H1 (cell line): ENCODE results near the gene ABHD16B. TPM values are rescaled to one million over a fixed set of nuclear protein-coding genes. Genes with fewer than 3 reads are reported as not detected.

Experiments used
- ASH2L ChIP-seq: fragments of 200-600, 300-600 bp; sonication (generic); IDR thresholded peaks from one replicate; pipeline ENCODE4 v1.7.1; 2017; ENCODE audit warnings: low read length
- JUND ChIP-seq: IDR thresholded peaks from 2 replicates; pipeline ENCODE4 v1.6.1; 2011; ENCODE audit warnings: mild to moderate bottlenecking, improper control_type of control experiment, low read length
- RNF2 ChIP-seq: fragments of 200-900, 300-1000 bp; sonication (generic); IDR thresholded peaks from 2 replicates; pipeline ENCODE4 v1.7.1; 2016; ENCODE audit warnings: borderline replicate concordance, low read depth, mild to moderate bottlenecking, antibody characterized with exemption, low read length; ENCODE audit not compliant: poor library complexity, severe bottlenecking; ENCODE audit errors: missing control alignments
- polyA plus RNA-seq, 7 experiments: library from polyadenylated mRNA; depleted of rRNA in 3 of 7; stranded (reverse) in 5 of 7; unstranded in 2 of 7; fragments of >200 nt in 5 of 7; fragments of 200-250 nt in 2 of 7; gene quantifications; 1 replicate in 5 of 7; 2 replicates in 1 of 7; 4 replicates in 1 of 7; pipeline versions ENCODE4 v1.2.1 to v1.2.3, GENCODE V29; 2011 to 2013; ENCODE audit warnings: missing spikeins in 2 of 7, mixed read lengths in 2 of 7
- total RNA-seq: library from RNA; stranded (reverse); fragmentation: NEBNext Ultra II Directional; extraction: Animal tissue kit (Norgen Biotek cat#: 25700); gene quantifications from 2 replicates; pipeline ENCODE4 v1.2.1, GENCODE V29; 2021
- TF ChIP-seq, protein P1 (sequence below): fragments of 300-600 bp; sonication (generic); IDR thresholded peaks from 2 replicates; pipeline ENCODE4 v1.7.1; 2012; ENCODE audit warnings: low read length, moderate library complexity, mild to moderate bottlenecking, inconsistent platforms; ENCODE audit not compliant: insufficient replicate concordance
- TF ChIP-seq, protein P2 (sequence below): IDR thresholded peaks from 2 replicates; pipeline ENCODE4 v1.6.1; 2012; ENCODE audit warnings: inconsistent platforms

The ABHD16B gene
- total and polyA plus RNA-seq, 2 of the 8 experiments (the other 6 are each of a cell fraction or from before 2014, with no cell fraction given) = not detected

DNA sequence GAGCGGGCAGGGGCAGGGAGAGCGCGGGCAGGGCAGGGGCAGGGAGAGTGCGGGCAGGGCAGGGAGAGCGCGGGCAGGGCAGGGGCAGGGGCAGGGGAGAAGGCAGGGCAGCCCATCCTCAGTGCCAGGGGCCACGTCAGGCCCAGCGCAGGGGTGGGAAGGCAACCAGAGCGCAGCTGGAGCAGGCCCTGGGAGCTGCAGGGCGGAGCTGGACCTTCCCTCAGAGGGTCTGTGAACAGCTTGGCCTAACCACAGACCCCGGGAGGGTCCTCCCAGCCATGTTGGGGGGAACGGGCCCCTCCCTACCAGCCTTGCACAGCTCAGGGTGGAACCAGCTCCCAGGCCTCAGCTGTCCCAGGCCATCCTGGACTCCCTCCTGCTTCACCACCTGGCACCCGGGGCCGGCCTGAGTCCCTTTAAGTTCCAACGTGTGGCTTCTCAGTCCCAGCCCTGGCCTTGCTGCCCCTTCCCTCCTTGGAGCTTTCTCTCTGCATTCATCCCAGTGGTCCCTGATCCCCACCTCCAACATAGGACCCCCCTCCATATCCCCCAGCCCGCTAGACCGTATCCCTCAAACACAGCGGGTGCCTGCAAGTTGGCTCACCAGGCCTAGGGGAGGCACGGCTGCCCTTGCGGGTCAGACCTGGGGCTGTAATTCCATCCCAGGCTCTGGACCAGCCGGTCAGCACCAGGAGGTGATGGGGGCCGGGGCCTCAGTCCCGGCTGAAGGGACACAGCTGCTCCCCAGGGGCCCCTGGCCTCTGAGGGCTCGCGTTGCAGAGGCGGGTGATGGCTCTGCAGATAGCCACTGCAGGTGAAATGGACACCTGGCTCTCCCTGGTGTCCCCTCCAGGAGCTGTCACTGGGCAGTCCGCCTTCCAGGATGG is 24.6 kb upstream of the ABHD16B start (continued):
- TF ChIP-seq, protein P1, sequence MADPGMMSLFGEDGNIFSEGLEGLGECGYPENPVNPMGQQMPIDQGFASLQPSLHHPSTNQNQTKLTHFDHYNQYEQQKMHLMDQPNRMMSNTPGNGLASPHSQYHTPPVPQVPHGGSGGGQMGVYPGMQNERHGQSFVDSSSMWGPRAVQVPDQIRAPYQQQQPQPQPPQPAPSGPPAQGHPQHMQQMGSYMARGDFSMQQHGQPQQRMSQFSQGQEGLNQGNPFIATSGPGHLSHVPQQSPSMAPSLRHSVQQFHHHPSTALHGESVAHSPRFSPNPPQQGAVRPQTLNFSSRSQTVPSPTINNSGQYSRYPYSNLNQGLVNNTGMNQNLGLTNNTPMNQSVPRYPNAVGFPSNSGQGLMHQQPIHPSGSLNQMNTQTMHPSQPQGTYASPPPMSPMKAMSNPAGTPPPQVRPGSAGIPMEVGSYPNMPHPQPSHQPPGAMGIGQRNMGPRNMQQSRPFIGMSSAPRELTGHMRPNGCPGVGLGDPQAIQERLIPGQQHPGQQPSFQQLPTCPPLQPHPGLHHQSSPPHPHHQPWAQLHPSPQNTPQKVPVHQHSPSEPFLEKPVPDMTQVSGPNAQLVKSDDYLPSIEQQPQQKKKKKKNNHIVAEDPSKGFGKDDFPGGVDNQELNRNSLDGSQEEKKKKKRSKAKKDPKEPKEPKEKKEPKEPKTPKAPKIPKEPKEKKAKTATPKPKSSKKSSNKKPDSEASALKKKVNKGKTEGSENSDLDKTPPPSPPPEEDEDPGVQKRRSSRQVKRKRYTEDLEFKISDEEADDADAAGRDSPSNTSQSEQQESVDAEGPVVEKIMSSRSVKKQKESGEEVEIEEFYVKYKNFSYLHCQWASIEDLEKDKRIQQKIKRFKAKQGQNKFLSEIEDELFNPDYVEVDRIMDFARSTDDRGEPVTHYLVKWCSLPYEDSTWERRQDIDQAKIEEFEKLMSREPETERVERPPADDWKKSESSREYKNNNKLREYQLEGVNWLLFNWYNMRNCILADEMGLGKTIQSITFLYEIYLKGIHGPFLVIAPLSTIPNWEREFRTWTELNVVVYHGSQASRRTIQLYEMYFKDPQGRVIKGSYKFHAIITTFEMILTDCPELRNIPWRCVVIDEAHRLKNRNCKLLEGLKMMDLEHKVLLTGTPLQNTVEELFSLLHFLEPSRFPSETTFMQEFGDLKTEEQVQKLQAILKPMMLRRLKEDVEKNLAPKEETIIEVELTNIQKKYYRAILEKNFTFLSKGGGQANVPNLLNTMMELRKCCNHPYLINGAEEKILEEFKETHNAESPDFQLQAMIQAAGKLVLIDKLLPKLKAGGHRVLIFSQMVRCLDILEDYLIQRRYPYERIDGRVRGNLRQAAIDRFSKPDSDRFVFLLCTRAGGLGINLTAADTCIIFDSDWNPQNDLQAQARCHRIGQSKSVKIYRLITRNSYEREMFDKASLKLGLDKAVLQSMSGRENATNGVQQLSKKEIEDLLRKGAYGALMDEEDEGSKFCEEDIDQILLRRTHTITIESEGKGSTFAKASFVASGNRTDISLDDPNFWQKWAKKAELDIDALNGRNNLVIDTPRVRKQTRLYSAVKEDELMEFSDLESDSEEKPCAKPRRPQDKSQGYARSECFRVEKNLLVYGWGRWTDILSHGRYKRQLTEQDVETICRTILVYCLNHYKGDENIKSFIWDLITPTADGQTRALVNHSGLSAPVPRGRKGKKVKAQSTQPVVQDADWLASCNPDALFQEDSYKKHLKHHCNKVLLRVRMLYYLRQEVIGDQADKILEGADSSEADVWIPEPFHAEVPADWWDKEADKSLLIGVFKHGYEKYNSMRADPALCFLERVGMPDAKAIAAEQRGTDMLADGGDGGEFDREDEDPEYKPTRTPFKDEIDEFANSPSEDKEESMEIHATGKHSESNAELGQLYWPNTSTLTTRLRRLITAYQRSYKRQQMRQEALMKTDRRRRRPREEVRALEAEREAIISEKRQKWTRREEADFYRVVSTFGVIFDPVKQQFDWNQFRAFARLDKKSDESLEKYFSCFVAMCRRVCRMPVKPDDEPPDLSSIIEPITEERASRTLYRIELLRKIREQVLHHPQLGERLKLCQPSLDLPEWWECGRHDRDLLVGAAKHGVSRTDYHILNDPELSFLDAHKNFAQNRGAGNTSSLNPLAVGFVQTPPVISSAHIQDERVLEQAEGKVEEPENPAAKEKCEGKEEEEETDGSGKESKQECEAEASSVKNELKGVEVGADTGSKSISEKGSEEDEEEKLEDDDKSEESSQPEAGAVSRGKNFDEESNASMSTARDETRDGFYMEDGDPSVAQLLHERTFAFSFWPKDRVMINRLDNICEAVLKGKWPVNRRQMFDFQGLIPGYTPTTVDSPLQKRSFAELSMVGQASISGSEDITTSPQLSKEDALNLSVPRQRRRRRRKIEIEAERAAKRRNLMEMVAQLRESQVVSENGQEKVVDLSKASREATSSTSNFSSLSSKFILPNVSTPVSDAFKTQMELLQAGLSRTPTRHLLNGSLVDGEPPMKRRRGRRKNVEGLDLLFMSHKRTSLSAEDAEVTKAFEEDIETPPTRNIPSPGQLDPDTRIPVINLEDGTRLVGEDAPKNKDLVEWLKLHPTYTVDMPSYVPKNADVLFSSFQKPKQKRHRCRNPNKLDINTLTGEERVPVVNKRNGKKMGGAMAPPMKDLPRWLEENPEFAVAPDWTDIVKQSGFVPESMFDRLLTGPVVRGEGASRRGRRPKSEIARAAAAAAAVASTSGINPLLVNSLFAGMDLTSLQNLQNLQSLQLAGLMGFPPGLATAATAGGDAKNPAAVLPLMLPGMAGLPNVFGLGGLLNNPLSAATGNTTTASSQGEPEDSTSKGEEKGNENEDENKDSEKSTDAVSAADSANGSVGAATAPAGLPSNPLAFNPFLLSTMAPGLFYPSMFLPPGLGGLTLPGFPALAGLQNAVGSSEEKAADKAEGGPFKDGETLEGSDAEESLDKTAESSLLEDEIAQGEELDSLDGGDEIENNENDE = no peak
- TF ChIP-seq JUND (no peak), ASH2L (no peak), RNF2 (no peak)
- TF ChIP-seq, protein P2, sequence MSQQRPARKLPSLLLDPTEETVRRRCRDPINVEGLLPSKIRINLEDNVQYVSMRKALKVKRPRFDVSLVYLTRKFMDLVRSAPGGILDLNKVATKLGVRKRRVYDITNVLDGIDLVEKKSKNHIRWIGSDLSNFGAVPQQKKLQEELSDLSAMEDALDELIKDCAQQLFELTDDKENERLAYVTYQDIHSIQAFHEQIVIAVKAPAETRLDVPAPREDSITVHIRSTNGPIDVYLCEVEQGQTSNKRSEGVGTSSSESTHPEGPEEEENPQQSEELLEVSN = no peak
